Mononuclear cell (primary cell): ENCODE measurements around the gene ANKRD30A. TPM values are rescaled to one million over a fixed set of nuclear protein-coding genes. Genes with fewer than 3 reads are reported as not detected.
"Not testable (repeated sequence)": the region's sequence is repeated elsewhere in the genome, so short reads cannot be mapped to it uniquely, and the experiment has no call there.

ENCODE experiments used
- H3K27me3 ChIP-seq: 2 replicates; pipeline ENCODE4 v1.6.0; 2011; ENCODE audit warnings: low read length, control low read depth; ENCODE audit not compliant: insufficient read depth
- H3K4me1 ChIP-seq: 2 replicates; pipeline ENCODE4 v1.5.1; 2011; ENCODE audit warnings: mild to moderate bottlenecking, low read length, control low read depth; ENCODE audit not compliant: insufficient read depth
- H3K4me3 ChIP-seq: 2 replicates; pipeline ENCODE4 v1.5.1; 2011; ENCODE audit warnings: mild to moderate bottlenecking, low read length, moderate library complexity
- H3K9me3 ChIP-seq: 2 replicates; pipeline ENCODE4 v1.5.1; 2011; ENCODE audit warnings: low read depth, mild to moderate bottlenecking, control low read depth, low read length
- total RNA-seq: library from RNA; depleted of rRNA; stranded (reverse); fragments of >200 nt; gene quantifications from one replicate; pipeline ENCODE4 v1.2.3, GENCODE V29; 2012

ANKRD30A gene
- total RNA-seq, 1 donor, result not detected

GRCh38 chr10:37222046-37222445 is 96.6 kb downstream of the ANKRD30A start:
- H3K4me1 ChIP-seq, result no peaks in the 10 kb centered on the region
- H3K9me3 ChIP-seq, result peaks cover 13% of the 10 kb centered on the region
- no peaks in the 10 kb centered on the region for H3K27me3 ChIP-seq
- H3K4me3 ChIP-seq, result no peak overlapping the region

GRCh38 chr10:37225163-37225562 is 99.8 kb downstream of the ANKRD30A start:
- Histone ChIP-seq H3K9me3 (peaks cover 12% of the 10 kb centered on the region), H3K27me3 (no peaks in the 10 kb centered on the region), H3K4me1 (no peaks in the 10 kb centered on the region), H3K4me3 (no peak overlapping the region)

GRCh38 chr10:37226524-37226923 is 101.1 kb downstream of the ANKRD30A start:
- Histone ChIP-seq H3K4me1 (no peaks in the 10 kb centered on the region), H3K27me3 (no peaks in the 10 kb centered on the region), H3K4me3 (no peak overlapping the region), H3K9me3 (peaks cover 12% of the 10 kb centered on the region)

GRCh38 chr10:37234692-37235091 is 109.3 kb downstream of the ANKRD30A start:
- Histone ChIP-seq H3K9me3 (no peaks in the 10 kb centered on the region), H3K4me1 (no peaks in the 10 kb centered on the region), H3K27me3 (no peaks in the 10 kb centered on the region), H3K4me3 (no peak overlapping the region)

- Histone ChIP-seq H3K9me3 (no peaks in the 10 kb centered on the region), H3K27me3 (no peaks in the 10 kb centered on the region), H3K4me3 (no peak overlapping the region), H3K4me1 (no peaks in the 10 kb centered on the region)
Measured at GRCh38 chr10:37236093-37236492, 110.7 kb downstream of the ANKRD30A start.

- Histone ChIP-seq H3K27me3 (no peaks in the 10 kb centered on the region), H3K4me3 (no peak overlapping the region), H3K4me1 (no peaks in the 10 kb centered on the region), H3K9me3 (peaks cover 10% of the 10 kb centered on the region)
Measured at GRCh38 chr10:37240223-37240622, 114.8 kb downstream of the ANKRD30A start.

GRCh38 chr10:37246637-37247036 is 121.2 kb downstream of the ANKRD30A start:
- no peaks in the 10 kb centered on the region for H3K27me3 ChIP-seq
- H3K4me1 ChIP-seq, result no peaks in the 10 kb centered on the region
- peaks cover 15% of the 10 kb centered on the region for H3K9me3 ChIP-seq
- H3K4me3 ChIP-seq, result no peak overlapping the region

- H3K4me3 ChIP-seq, H3K4me1 ChIP-seq, H3K9me3 ChIP-seq, H3K27me3 ChIP-seq: not testable (repeated sequence)
Measured at GRCh38 chr10:37255837-37256236, 130.4 kb downstream of the ANKRD30A start.

GRCh38 chr10:37263304-37263703 is 137.9 kb downstream of the ANKRD30A start:
- Histone ChIP-seq H3K4me1 (no peaks in the 10 kb centered on the region), H3K4me3 (no peak overlapping the region), H3K27me3 (no peaks in the 10 kb centered on the region), H3K9me3 (no peaks in the 10 kb centered on the region)

GRCh38 chr10:37268266-37268665 is 142.9 kb downstream of the ANKRD30A start:
- H3K4me3 ChIP-seq, result no peak overlapping the region

GRCh38 chr10:37269554-37270256 is 144.3 kb downstream of the ANKRD30A start:
- Histone ChIP-seq H3K9me3 (no peaks in the 10 kb centered on the region), H3K4me3 (no peak overlapping the region), H3K4me1 (no peaks in the 10 kb centered on the region), H3K27me3 (no peaks in the 10 kb centered on the region)

More at GRCh38 chr10:37268266-37268665, 142.9 kb downstream of the ANKRD30A start:
- Histone ChIP-seq H3K4me1 (no peaks in the 10 kb centered on the region), H3K9me3 (no peaks in the 10 kb centered on the region), H3K27me3 (no peaks in the 10 kb centered on the region)

GRCh38 chr10:37275216-37275777 is 149.9 kb downstream of the ANKRD30A start:
- no peaks in the 10 kb centered on the region for H3K9me3 ChIP-seq
- H3K27me3 ChIP-seq, result no peaks in the 10 kb centered on the region
- H3K4me1 ChIP-seq, result no peaks in the 10 kb centered on the region
- H3K4me3 ChIP-seq, result no peak overlapping the region

- Histone ChIP-seq H3K4me3 (no peak overlapping the region), H3K27me3 (no peaks in the 10 kb centered on the region), H3K9me3 (no peaks in the 10 kb centered on the region), H3K4me1 (no peaks in the 10 kb centered on the region)
Measured at GRCh38 chr10:37285063-37285462, 159.7 kb downstream of the ANKRD30A start.

- H3K27me3 ChIP-seq, result no peaks in the 10 kb centered on the region
- no peaks in the 10 kb centered on the region for H3K4me1 ChIP-seq
Measured at GRCh38 chr10:37289833-37290464, 164.6 kb downstream of the ANKRD30A start.

GRCh38 chr10:37301271-37301670 is 175.9 kb downstream of the ANKRD30A start:
- H3K9me3 ChIP-seq, result peaks cover 5% of the 10 kb centered on the region
- H3K4me3 ChIP-seq, result no peak overlapping the region
- no peaks in the 10 kb centered on the region for H3K27me3 ChIP-seq
- no peaks in the 10 kb centered on the region for H3K4me1 ChIP-seq

More at GRCh38 chr10:37289833-37290464, 164.6 kb downstream of the ANKRD30A start:
- Histone ChIP-seq H3K4me3 (no peak overlapping the region), H3K9me3 (no peaks in the 10 kb centered on the region)
